Thoracic aorta (tissue), 2 donors: ENCODE results near the gene VARS1. TPM values are rescaled to one million over a fixed set of nuclear protein-coding genes. Genes with fewer than 3 reads are reported as not detected.

Experiments
- ATAC-seq: fragments of 150-250 bp; one replicate; pipeline ENCODE4 v1.8.0; 2017; ENCODE audit warnings: low read depth; ENCODE audit not compliant: insufficient number of reproducible peaks, low FRiP score
- DNase-seq: peaks from one replicate; pipeline ENCODE4 v3.0.0-alpha.2; 2020; ENCODE audit warnings: low spot score
- H3K27ac ChIP-seq, 2 donors: fragments of 200-600 bp; sonication (generic); 1 replicate in 1 of 2; 2 replicates in 1 of 2; pipeline ENCODE4 v1.5.1; 2016; ENCODE audit warnings: mild to moderate bottlenecking in 2 of 2, moderate library complexity in 2 of 2
- H3K27me3 ChIP-seq: fragments of 200-600 bp; sonication (generic); replicated peaks from 2 replicates; pipeline ENCODE4 v1.6.0; 2016; ENCODE audit warnings: mild to moderate bottlenecking; ENCODE audit not compliant: insufficient read depth
- H3K36me3 ChIP-seq: fragments of 200-600 bp; sonication (generic); one replicate; pipeline ENCODE4 v1.5.1; 2016
- H3K4me1 ChIP-seq, 2 donors: fragments of 200-600 bp; sonication (generic); 1 replicate in 1 of 2; 2 replicates in 1 of 2; pipeline versions ENCODE4 v1.5.1 to v1.6.0; 2016; ENCODE audit warnings: low read depth in 2 of 2, mild to moderate bottlenecking in 1 of 2; ENCODE audit not compliant: control insufficient read depth in 1 of 2
- H3K4me3 ChIP-seq: fragments of 200-600 bp; sonication (generic); 2 replicates; pipeline ENCODE4 v1.5.1; 2016; ENCODE audit warnings: mild to moderate bottlenecking
- H3K9me3 ChIP-seq: fragments of 200-600 bp; sonication (generic); 2 replicates; pipeline ENCODE4 v1.5.1; 2016
- total RNA-seq, 2 donors: library from RNA; depleted of rRNA; stranded (reverse); fragments of >200 nt; gene quantifications; one replicate each; pipeline versions ENCODE4 v1.1.0 to v1.2.3, GENCODE V29; 2016
- TF ChIP-seq, protein P1 (sequence below): fragments of 200-600 bp; sonication (generic); IDR thresholded peaks from one replicate; pipeline ENCODE4 v1.5.1; 2019; ENCODE audit warnings: antibody characterized with exemption

The VARS1 gene
- total RNA-seq, 2 donors from 2014 or later = 24.8 to 46.8 TPM

DNA sequence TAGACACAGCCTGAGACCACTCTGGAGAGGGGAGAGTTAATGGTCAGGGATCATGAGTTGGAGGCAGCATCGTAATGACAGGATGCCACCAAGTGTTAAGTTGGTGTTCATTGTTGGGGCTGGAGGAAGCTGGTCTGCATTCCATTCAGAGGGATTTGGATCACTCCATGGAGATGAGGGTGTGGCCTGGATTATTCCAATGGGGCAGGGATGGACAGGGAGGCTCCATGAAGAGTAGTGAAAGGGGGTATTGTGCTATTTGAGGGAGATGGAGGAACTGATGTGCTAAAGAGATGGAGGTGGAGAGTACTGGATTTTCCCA is 32.0 kb downstream of the VARS1 start:
- H3K9me3 ChIP-seq = no peaks in the 10 kb centered on the region
- H3K27ac ChIP-seq = no peak overlapping the region
- ATAC-seq = no peak
- H3K36me3 ChIP-seq = no peaks in the 10 kb centered on the region
- H3K27me3 ChIP-seq = no peaks in the 10 kb centered on the region
- no peak for DNase-seq
- TF ChIP-seq, protein P1, sequence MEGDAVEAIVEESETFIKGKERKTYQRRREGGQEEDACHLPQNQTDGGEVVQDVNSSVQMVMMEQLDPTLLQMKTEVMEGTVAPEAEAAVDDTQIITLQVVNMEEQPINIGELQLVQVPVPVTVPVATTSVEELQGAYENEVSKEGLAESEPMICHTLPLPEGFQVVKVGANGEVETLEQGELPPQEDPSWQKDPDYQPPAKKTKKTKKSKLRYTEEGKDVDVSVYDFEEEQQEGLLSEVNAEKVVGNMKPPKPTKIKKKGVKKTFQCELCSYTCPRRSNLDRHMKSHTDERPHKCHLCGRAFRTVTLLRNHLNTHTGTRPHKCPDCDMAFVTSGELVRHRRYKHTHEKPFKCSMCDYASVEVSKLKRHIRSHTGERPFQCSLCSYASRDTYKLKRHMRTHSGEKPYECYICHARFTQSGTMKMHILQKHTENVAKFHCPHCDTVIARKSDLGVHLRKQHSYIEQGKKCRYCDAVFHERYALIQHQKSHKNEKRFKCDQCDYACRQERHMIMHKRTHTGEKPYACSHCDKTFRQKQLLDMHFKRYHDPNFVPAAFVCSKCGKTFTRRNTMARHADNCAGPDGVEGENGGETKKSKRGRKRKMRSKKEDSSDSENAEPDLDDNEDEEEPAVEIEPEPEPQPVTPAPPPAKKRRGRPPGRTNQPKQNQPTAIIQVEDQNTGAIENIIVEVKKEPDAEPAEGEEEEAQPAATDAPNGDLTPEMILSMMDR = no peak
- peaks cover 2 to 8% of the 10 kb centered on the region in 2 donors for H3K4me1 ChIP-seq
- no peak overlapping the region for H3K4me3 ChIP-seq

DNA sequence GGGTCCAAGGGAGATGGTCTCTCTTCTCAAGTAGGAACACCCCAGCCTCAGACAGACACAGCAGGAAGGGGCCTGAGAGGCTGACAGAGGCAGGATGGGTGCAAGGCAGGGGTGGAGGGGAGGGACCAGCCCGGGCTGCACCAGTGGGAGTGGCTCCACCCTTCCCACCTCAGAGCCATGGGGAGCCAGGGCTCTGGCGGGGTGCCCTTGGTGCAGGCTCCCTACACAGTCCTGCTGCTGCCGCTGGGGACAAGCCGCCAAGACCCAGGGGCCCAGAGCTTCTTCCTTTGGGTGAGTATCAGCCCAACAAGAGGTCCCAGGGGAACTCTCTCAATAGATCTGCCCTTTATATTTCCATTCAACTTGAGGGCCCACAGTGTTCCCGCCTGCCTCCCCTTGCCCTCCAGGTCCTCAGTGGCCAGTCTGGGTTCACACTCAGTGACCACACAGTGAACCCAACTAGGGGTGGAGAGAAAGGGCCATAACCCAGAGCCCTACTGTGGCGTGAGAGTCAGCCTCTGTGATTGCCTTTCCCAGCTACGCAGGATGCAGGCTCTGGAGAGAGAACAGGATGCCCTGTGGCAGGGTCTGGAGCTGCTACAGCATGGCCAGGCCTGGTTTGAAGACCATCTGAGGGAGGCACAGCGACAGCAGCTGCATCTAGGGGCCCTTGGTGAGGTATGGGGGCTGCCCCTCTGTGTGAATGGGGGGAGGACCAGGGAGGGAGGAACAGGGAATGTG is 32.5 kb downstream of the VARS1 start:
- Histone ChIP-seq H3K27me3 (no peaks in the 10 kb centered on the region), H3K4me1 (peaks cover 2 to 8% of the 10 kb centered on the region in 2 donors), H3K9me3 (no peaks in the 10 kb centered on the region), H3K27ac (no peak overlapping the region), H3K36me3 (no peaks in the 10 kb centered on the region), H3K4me3 (no peak overlapping the region)
- ATAC-seq = no peak
- TF ChIP-seq, protein P1 = no peak
- DNase-seq = no peak

DNA sequence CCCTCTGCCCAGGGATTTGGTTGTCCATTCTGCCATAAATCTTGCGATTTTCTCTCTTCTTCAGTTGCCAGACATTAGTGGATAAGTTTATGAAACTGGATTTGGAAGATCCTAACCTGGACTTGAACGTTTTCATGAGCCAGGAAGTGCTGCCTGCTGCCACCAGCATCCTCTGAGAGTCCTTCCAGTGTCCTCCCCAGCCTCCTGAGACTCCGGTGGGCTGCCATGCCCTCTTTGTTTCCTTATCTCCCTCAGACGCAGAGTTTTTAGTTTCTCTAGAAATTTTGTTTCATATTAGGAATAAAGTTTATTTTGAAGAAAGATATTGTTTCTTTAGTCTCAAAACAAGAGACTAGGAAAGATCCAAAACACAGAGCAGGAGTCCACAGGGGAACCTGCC is 33.2 kb downstream of the VARS1 start, which contains the start of gene SAPCD1:
Gene SAPCD1, plus strand, starts transcription at position 301 of the 400 bp plus-strand sequence. CDS start 399 bp downstream, outside the sequence.
- no peak within 1 kb of the TSS for H3K27ac ChIP-seq
- DNase-seq (no peak), ATAC-seq (no peak)

DNA sequence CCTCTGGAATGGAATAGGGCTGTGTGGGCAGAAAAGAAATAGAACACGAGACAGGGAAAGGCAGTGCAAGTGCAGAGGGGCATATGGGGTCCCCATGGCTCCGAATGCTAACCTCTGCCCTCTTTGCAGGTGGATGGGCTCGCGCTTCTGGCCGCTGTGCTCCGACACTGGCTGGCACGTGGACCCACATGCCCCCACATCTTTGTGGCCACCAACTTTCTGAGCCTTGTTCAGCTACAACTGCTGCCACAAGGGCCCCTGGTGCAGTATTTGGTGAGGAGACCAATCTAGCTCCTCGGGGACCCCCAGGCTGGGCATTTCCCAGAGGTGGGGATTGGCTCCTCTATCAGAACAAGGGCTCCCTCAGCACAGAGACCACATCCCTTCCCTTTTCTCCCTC is 34.2 kb downstream of the VARS1 start:
- no peak overlapping the region for H3K4me3 ChIP-seq
- TF ChIP-seq, protein P1 = no peak
- ATAC-seq (no peak), DNase-seq (no peak)
- H3K4me1 ChIP-seq = peaks cover 1 to 5% of the 10 kb centered on the region in 2 donors
- H3K27ac ChIP-seq = no peak overlapping the region
- no peaks in the 10 kb centered on the region for H3K36me3 ChIP-seq
- H3K9me3 ChIP-seq = no peaks in the 10 kb centered on the region
- H3K27me3 ChIP-seq = no peaks in the 10 kb centered on the region

More for the DNA sequence above, 33.2 kb downstream of the VARS1 start, which contains the start of gene SAPCD1:
- peaks cover 2 to 8% of the 10 kb centered on the region in 2 donors for H3K4me1 ChIP-seq
- no peaks in the 10 kb centered on the region for H3K9me3 ChIP-seq
- no peaks in the 10 kb centered on the region for H3K27me3 ChIP-seq
- no peak within 1 kb of the TSS for H3K4me3 ChIP-seq
- TF ChIP-seq, protein P1 = no peak
- H3K36me3 ChIP-seq = no peaks in the 10 kb centered on the region

DNA sequence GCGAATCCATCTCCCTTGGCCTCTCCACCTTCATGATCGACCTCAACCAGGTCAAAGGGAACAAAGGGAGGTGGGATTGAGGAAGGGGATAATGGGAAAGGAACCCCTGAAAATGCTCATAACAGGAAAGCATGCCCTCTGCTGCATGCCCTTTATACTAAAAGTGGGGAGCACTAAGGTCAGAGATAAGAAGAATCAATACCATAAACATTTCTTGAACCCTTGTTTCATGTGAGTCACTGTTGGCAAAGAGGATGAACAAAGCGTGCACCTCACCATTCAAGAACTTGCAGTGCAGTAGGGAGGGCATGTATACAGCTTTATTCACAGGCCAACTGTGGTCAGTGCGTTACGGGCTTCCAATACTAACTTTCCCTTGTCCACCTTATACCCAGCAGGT is 34.8 kb downstream of the VARS1 start:
- H3K4me3 ChIP-seq = no peak overlapping the region
- H3K9me3 ChIP-seq = no peaks in the 10 kb centered on the region
- H3K27ac ChIP-seq = no peak overlapping the region
- DNase-seq = no peak
- TF ChIP-seq, protein P1 = no peak
- no peaks in the 10 kb centered on the region for H3K4me1 ChIP-seq
- ATAC-seq = no peak
- H3K27me3 ChIP-seq = no peaks in the 10 kb centered on the region
- H3K36me3 ChIP-seq = no peaks in the 10 kb centered on the region
